ENCODE data around the gene KNTC1.
"Not testable (repeated sequence)": the region's sequence is repeated elsewhere in the genome, so short reads cannot be mapped to it uniquely, and the experiment has no call there.

The KNTC1 gene

DNA sequence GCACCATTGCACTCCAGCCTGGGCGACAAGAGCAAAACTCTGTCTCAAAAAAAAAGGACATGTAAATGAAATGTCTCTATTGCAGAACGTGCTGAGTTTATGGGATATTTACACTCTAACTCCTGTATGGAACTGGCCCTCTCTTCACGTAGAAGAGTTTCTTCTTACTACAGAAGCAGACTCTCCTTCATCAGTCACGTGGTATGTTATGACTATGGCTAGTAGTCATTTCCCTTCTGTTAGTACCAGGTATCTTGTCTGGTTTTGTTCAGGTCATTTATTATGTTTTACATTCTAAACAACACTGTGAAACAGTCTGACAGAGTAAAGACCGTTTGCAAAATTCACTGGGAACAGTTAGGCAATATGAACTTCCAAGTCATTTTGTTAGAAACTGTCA lies 20.3 kb downstream of the KNTC1 start:
- intact Hi-C loops (cut with DNase I; ENCODE audit: low total_unique reads), result no loop called here
- DNase-seq, result no peak
- no peak overlapping the region for H3K4me3 ChIP-seq
- no peaks in the 10 kb centered on the region for H3K27me3 ChIP-seq
- no peaks in the 10 kb centered on the region for H3K4me1 ChIP-seq
- no peak overlapping the region for H3K27ac ChIP-seq
- no peak for TF ChIP-seq CTCF (IDR thresholded peaks at IDR 0.05)
- H3K36me3 ChIP-seq, result peaks cover 12 to 47% (median 15%) of the 10 kb centered on the region in 3 donors
- H3K9me3 ChIP-seq, result no peaks in the 10 kb centered on the region

- Histone ChIP-seq H3K4me3 (no peak overlapping the region), H3K36me3 (peaks cover 0 to 45% (median 10%) of the 10 kb centered on the region in 3 donors), H3K27ac (no peak overlapping the region), H3K9me3 (no peaks in the 10 kb centered on the region), H3K4me1 (no peaks in the 10 kb centered on the region), H3K27me3 (no peaks in the 10 kb centered on the region)
- no peak for TF ChIP-seq CTCF (IDR thresholded peaks at IDR 0.05)
- intact Hi-C loops (cut with DNase I; ENCODE audit: low total_unique reads), result no loop called here
- no peak for DNase-seq
Measured at GRCh38 chr12:122558745-122559641, 31.9 kb downstream of the KNTC1 start.

GRCh38 chr12:122560138-122560537 lies 33.1 kb downstream of the KNTC1 start:
- Histone ChIP-seq H3K4me3 (no peak overlapping the region), H3K4me1 (no peaks in the 10 kb centered on the region), H3K27me3 (no peaks in the 10 kb centered on the region), H3K36me3 (peaks cover 0 to 50% (median 10%) of the 10 kb centered on the region in 3 donors), H3K9me3 (no peaks in the 10 kb centered on the region), H3K27ac (no peak overlapping the region)
- TF ChIP-seq CTCF (IDR thresholded peaks at IDR 0.05), result no peak
- DNase-seq, result no peak
- intact Hi-C loops (cut with DNase I; ENCODE audit: low total_unique reads), result no loop called here

DNA sequence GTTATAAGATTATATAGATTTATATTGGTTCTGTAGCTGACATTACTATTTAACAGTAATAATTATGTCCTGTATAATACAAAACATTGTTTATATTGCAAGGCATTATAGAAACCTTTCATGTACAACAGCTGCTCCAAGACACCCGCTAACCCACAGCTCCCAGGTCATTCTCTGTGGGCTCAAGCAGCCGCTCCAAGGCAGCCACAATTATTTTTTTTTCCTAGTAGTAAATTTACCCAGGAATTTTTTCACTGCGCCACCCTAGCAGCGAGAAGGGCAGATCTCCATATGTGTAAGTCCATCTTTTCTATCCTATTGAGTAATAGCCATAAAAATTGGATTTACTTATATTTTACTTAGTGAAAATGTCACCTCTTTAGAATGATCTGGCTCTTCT lies 36.3 kb downstream of the KNTC1 start:
- TF ChIP-seq CTCF (IDR thresholded peaks at IDR 0.05), result no peak
- no peaks in the 10 kb centered on the region for H3K27me3 ChIP-seq
- peaks cover 0 to 33% (median 10%) of the 10 kb centered on the region in 3 donors for H3K36me3 ChIP-seq
- H3K4me3 ChIP-seq, result no peak overlapping the region
- H3K9me3 ChIP-seq, result no peaks in the 10 kb centered on the region
- no peak overlapping the region for H3K27ac ChIP-seq
- no peaks in the 10 kb centered on the region for H3K4me1 ChIP-seq
- intact Hi-C loops (cut with DNase I; ENCODE audit: low total_unique reads), result no loop called here
- no peak for DNase-seq

DNA sequence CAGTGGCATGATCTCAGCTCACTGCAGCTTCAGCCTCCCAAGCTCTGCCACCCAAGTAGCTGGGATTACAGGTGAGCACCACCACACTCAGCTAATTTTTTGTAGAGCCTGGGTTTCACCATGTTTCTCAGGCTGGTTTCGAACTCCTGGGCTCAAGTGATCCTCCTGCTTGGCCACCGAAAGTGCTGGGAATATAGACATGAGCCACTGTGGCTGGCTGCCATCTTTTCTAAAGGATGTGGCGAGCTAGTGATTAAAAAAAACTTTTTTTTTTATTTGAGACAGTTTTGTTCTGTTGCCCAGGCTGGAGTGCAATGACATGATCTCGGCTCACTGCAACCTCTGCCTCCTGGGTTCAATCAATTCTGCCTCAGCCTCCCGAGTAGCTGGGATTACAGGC lies 39.8 kb downstream of the KNTC1 start:
- H3K4me3 ChIP-seq; intact Hi-C loops (cut with DNase I; ENCODE audit: low total_unique reads); DNase-seq; H3K9me3 ChIP-seq; H3K27me3 ChIP-seq; H3K4me1 ChIP-seq; H3K27ac ChIP-seq: not testable (repeated sequence)
- H3K36me3 ChIP-seq, result peaks cover 0 to 45% (median 4%) of the 10 kb centered on the region in 3 donors

DNA sequence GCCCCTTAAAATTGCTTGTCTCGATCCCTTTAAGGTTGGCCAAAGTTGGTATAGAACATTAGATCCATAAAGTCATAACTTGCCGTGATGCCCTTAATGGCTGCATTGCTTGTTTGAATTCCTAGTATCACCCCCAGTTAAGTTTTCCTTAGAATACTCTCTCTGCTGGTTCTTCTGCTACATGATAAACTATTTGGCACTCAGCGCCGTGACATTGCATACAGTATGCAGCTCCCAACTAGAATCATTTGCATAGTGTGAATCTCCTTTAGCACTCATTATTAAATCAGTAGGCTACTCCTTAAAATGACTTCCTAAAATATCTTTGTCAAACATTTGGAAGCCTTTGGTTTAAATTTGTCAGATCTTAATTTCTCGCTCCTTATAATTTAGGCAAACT lies 42.2 kb downstream of the KNTC1 start:
- no peak for DNase-seq
- no peak overlapping the region for H3K27ac ChIP-seq
- peaks cover 6 to 42% (median 11%) of the 10 kb centered on the region in 3 donors for H3K36me3 ChIP-seq

DNA sequence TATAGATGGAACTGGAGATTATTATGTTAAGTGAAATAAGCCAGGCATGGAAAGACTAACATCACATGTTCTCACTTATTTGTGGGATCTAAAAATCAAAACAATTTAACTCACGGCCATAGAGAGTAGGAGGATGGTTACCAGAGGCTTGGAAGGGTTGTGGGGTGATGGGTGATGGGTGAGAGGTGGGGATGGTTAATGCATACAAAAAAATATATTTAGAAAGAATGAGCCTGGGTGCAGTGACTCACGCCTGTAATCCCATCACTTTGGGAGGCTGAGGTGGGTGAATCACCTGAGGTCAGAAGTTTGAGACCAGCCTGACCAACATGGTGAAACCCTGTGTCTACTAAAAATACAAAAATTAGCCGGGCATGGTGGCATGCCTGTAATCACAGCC lies 43.0 kb downstream of the KNTC1 start:
- intact Hi-C loops (cut with DNase I; ENCODE audit: low total_unique reads); H3K27me3 ChIP-seq; H3K9me3 ChIP-seq; DNase-seq; H3K4me1 ChIP-seq; H3K27ac ChIP-seq; H3K4me3 ChIP-seq: not testable (repeated sequence)
- H3K36me3 ChIP-seq, result peaks cover 6 to 46% (median 18%) of the 10 kb centered on the region in 3 donors

More for the DNA sequence above, 42.2 kb downstream of the KNTC1 start:
- Histone ChIP-seq H3K27me3 (no peaks in the 10 kb centered on the region), H3K4me3 (no peak overlapping the region), H3K9me3 (no peaks in the 10 kb centered on the region), H3K4me1 (no peaks in the 10 kb centered on the region)
- TF ChIP-seq CTCF (IDR thresholded peaks at IDR 0.05), result no peak
- intact Hi-C loops (cut with DNase I; ENCODE audit: low total_unique reads), result no loop called here

Measured in tibial artery (tissue), 4 donors.